T-helper 2 cell treated with Interferon-gamma antibody and Interleukin-4, amounts not matched to agents 100 ng/mL and 5 ng/mL, for 36 hours (primary cell): ENCODE measurements around the gene UCHL3. TPM values are rescaled to one million over a fixed set of nuclear protein-coding genes. Genes with fewer than 3 reads are reported as not detected.

Source experiments
- intact Hi-C: fragments of 100-400 bp; cut with micrococcal nuclease; formaldehyde crosslinking; loops from one replicate; pipeline ENCODE4 v1.15.1; 2023
- total RNA-seq: library from RNA; stranded (reverse); gene quantifications from 2 replicates; pipeline ENCODE4 v1.2.3, GENCODE V29; 2022

UCHL3 gene
- total RNA-seq: 37.9 and 41.6 TPM in 2 replicates

DNA sequence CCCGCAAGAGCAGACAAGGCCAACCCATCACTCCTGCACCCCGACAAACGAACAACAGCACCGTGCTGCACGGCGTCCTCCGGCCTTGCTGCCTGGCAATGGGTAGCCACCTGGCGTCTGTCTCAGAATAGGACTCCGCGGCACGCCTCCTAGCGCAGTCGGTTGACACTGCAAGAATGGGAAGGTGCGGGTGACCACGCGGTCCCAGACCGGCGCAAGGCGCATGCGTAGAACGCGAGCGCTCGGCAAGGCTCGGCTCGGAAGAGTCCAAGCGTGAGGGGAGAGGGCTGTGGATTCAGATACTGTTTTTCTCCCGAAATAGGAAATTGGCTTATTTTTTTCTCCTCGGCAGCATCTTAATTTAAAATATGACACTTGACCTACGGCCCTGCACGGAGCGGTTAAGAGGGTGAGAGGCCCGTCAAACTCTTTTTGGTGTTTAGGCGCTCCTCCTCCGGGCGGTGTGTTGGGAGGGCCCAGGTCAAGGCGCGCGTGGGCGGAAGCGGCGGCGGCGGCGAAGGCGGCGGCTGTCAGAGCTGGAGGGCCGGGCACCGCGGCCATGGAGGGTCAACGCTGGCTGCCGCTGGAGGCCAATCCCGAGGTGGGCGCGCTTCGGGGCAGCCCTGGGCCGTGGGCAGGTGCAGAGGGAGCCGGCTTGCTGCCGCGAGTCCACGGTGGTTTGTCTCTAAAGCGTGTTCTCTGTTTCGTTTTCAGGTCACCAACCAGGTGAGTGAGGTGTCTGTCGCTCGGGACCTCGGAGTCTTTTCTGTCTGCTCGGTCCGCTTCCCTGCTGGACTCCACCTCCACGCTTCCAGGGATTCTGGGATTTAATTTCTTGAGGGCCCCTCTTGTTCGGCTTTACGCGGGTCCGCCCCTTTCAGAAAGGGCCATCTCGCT lies at the start of gene UCHL3:
Gene UCHL3 (plus strand): TSS at position 530 of the 897 bp plus-strand sequence. CDS start 30 bp downstream, at position 560.
- intact Hi-C loops: loop anchor here (1.0 to 5.0 kb wide), 8 partner anchors 12 to 1780 kb away; partner anchors contain the start of genes CLN5, COMMD6, LMO7 and TBC1D4

DNA sequence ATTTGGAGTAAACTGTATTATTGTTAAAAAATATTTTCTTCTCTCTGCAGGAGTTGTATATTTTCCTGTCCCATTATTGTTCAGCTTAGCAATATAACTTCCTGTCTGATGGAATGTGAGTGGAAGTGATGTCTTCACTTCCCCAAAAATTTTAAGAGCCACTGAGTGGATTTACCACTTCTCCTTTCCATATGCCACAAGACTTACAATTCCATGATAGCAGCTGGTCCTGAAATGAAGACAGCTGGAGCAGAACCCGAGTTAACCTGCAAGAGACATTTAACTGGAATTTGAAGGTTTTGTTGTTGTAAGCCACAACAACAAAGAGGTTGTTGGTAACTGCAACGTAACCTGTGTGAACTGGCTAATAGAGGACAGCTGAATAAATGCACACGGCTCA lies 44.3 kb upstream of the UCHL3 start:
- intact Hi-C loops: no loop called here

- intact Hi-C loops: no loop called here
These were observed 43.6 kb upstream of the UCHL3 start for GRCh38 chr13:75506018-75506417.

GRCh38 chr13:75507027-75508001 lies 42.3 kb upstream of the UCHL3 start:
- intact Hi-C loops: no loop called here

DNA sequence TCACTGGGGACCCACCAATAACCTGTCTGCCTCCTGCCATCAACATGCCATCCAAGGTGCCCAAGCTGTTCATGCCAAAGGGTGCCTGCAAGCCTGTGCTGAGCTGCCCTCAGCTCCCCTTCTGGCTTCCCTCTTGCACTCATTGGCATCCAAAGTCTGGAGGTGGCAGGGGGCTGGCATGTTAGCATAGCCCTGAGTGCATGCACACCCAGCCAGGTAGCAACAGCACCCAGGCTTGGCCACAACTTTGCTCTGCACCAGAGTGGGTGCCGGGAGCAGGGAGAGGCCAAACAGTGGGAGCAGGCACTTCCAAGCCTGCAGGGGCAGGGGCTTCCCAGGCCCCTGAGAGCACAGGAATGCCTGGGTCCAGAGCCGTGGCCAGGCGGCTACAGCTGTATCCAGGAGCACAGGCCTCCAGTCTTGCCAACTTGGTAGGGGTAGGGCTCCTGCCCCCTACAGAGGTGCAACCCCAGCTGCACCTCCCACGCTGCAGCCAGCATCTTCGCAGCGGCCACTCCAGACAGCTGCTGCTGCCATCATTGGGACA lies 41.5 kb upstream of the UCHL3 start:
- intact Hi-C loops: no loop called here

- intact Hi-C loops: no loop called here
These were observed 38.5 kb upstream of the UCHL3 start for GRCh38 chr13:75511051-75511625.

DNA sequence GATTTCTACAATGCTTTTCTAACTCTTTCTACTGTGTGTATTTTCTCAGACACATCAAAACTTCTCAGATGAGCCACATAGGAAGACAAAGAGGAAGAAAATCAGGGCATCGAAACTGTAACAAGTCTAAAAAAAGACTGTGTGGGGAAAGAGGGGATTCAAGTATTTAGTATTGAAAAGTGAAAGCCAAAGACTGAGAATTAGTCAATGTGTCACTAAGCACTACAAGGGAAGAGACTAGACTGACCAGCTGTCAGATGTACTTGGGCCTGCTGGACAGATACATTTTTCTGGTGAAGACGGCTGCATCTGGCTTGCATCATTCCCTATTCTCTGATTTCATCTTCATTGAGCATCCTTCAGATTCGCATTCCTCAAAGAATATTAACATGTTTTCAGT lies 37.3 kb upstream of the UCHL3 start:
- intact Hi-C loops: no loop called here

- intact Hi-C loops: no loop called here
These were observed 36.3 kb upstream of the UCHL3 start for GRCh38 chr13:75513271-75513670.

- intact Hi-C loops: no loop called here
These were observed 35.3 kb upstream of the UCHL3 start for GRCh38 chr13:75514080-75514995.

GRCh38 chr13:75518439-75519088 lies 31.0 kb upstream of the UCHL3 start:
- intact Hi-C loops: no loop called here

DNA sequence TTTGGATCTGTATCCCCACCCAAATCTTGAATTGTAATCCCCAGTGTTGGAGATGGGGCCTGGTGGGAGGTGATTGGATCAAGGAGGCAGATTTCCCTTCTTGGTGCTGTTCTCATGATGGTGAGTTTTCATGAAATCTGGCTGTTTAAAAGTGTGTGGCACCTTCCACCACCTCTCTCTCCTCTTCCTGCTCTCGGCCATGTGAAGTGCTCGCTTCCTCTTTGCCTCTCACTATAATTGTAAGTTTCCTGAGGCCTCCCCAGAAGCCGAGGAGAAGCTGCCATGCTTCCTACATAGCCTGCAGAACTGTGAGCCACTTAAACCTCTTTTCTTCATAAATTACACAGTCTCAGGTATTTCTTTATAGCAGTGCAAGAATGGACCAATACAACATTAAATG lies 27.6 kb upstream of the UCHL3 start:
- intact Hi-C loops: no loop called here

DNA sequence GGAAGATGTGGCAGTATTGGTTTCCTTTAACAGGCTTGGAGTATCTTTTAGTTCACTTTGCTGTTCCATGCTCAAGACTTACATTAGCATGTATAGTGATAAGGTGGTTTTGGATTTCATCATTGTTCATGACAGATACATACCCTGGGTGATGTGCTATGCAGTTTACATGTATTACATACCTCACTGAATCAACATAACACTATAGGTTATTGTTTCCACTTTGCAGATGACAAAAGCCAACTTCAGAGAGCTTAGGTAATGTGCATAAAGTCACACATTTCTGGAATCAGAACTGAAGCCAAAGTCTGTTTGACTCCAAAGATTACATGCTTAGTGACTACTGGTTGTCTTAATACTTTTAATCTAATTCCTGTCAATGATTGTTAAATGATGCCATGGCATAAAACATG lies 19.0 kb upstream of the UCHL3 start:
- intact Hi-C loops: no loop called here

DNA sequence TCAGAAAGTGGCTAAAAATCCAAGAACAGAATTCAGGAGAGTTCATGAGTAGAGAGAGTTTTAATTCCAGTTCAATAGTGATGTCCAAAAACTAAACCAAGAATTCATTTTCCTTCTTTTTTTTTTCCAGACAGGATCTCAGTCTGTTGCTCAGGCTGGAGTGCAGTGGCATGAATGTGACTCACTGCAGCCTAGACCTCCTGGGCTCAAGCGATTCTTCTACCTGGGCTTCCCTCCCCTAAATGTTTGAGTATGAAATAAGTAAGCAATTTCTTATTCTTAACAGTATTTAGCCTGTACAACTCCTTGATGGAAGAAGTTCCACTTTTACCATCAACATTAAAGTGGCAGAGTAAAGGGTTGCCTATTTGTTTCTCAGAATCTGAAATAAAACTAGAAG lies 15.7 kb upstream of the UCHL3 start:
- intact Hi-C loops: no loop called here

- intact Hi-C loops: loop anchor here (1.0 to 5.0 kb wide), 4 partner anchors 12 to 1405 kb away; partner anchors contain the start of genes KLF12, TBC1D4 and UCHL3
These were observed 11.9 kb upstream of the UCHL3 start, which contains the start of gene COMMD6 for GRCh38 chr13:75537401-75538365. TSS of gene COMMD6 (minus strand) at chr13:75537841. CDS start at chr13:75537805, 36 bp downstream.

DNA sequence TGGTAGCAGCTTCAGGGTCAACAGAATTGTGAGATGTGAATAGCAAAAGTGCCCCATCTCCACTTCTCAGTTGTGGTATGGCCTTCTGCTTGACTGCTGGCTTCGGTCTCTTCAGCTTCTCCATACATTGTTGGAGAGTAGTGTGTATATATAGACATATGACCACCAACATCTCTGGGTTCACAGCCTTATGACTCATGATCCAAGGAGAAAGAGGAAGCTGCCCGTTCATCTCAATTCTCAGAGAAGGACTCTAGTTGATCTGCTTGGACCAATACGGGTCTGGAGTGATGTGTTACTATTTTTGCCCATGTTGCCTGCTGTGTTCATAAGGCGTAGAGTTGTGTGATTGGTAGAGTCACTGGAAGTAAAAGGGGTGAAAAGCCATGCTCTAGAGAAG lies 8.3 kb upstream of the UCHL3 start:
- intact Hi-C loops: no loop called here

GRCh38 chr13:75541961-75542360 lies 7.6 kb upstream of the UCHL3 start:
- intact Hi-C loops: no loop called here

GRCh38 chr13:75544681-75545330 lies 4.8 kb upstream of the UCHL3 start:
- intact Hi-C loops: loop anchor here (5.0 kb wide), 2 partner anchors 92 to 1447 kb away; partner anchors contain the start of genes CLN5 and LMO7
